ENCODE measurements around the gene EXOSC2.
"Not testable (repeated sequence)": the region's sequence is repeated elsewhere in the genome, so short reads cannot be mapped to it uniquely, and the experiment has no call there.

EXOSC2 gene

DNA sequence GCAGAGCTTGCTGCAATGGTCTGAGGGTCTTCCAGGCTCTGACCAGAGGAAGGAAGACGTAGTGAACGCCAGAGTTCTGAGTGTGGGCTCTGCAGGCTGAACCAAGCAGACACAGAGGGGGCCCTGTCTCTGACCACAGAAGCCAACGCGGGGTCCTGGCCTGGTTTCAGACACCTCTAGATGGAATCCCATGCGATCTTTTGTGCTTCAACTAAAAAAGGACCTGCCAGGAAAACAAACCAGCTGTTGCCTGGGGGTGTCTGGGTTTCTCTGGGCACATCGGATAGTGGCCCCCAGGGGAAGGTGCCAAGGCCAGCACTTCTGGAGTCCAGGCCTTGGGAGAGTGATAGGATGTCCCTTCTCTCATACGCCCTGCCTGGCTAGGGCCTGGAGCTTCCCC, 16.3 kb upstream of the EXOSC2 start:
- TF ChIP-seq, protein P1, sequence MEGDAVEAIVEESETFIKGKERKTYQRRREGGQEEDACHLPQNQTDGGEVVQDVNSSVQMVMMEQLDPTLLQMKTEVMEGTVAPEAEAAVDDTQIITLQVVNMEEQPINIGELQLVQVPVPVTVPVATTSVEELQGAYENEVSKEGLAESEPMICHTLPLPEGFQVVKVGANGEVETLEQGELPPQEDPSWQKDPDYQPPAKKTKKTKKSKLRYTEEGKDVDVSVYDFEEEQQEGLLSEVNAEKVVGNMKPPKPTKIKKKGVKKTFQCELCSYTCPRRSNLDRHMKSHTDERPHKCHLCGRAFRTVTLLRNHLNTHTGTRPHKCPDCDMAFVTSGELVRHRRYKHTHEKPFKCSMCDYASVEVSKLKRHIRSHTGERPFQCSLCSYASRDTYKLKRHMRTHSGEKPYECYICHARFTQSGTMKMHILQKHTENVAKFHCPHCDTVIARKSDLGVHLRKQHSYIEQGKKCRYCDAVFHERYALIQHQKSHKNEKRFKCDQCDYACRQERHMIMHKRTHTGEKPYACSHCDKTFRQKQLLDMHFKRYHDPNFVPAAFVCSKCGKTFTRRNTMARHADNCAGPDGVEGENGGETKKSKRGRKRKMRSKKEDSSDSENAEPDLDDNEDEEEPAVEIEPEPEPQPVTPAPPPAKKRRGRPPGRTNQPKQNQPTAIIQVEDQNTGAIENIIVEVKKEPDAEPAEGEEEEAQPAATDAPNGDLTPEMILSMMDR (IDR thresholded peaks at IDR 0.05; ENCODE audit: insufficient read depth, missing control alignments): no peak
- FAIRE-seq: no peak
- no peak for DNase-seq (ENCODE audit: insufficient read length, low spot score)

DNA sequence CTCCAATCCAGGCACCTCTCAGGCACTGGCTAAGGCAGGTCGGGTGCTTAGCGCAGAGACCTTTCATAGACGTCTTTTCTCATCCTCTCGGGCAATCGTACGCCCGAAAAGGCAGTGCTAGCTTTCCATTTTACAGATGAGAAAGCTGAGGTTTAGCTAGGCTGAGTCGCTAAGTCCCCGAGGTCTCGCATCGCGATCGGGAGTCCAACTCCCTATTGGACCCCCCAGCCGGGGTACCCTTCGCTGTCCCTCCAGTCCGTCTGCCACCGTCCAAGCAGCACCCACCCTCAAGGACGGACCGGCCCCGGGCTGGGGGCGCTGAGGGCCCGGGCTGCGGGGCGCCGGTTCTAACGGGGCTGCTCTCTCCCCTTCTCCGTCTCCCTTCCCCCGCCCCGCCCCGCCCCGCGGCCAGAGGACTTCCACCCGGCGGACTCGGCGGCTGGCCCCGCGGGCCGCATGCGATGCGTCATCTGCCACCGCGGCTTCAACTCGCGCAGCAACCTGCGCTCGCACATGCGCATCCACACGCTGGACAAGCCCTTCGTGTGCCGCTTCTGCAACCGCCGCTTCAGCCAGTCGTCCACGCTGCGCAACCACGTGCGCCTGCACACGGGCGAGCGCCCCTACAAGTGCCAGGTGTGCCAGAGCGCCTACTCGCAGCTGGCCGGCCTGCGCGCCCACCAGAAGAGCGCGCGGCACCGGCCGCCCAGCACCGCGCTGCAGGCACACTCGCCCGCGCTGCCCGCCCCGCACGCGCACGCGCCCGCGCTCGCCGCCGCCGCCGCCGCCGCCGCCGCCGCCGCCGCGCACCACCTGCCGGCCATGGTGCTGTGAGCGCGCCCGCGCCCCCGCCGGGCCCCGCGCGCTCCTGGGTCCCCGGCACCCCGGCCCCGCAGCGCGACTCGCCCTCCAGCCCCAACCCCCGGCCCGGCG, 12.5 kb upstream of the EXOSC2 start:
- peak; percentile 89 for DNase-seq (ENCODE audit: insufficient read length, low spot score)
- no peak for FAIRE-seq
- TF ChIP-seq, protein P1 (IDR thresholded peaks at IDR 0.05; ENCODE audit: insufficient read depth, missing control alignments): no peak

DNA sequence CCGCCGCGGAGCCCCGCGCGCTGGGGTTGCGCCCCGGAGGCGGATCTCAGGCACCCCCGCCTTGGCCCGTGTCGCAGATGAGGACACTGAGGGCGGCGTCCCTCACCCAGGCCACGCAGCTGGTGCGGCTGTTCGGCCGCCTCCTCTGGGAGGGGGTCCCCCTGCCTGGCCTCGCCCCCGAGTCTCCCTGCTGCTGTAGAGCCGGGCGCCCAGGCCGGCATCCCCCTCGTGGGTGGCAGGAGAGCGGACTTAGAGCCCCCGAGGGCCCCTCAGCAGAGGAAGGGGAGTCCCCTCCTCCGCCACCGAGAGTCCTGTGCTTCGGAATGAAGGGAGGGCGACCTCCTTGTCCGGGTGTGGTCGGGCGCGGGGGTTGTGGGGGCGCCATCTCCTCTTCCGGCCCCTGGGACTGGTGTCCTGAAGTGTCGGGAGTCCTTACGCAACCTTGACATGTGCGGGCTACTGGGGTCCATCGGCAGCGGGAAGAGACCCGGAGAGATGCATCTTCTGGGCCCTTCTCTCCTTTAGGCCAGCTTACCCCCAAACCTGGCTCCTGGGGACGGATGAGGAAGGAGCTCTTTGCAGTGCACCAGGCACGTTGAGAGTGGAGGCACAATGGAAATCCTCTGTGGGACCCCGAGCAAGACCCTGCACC, 11.7 kb upstream of the EXOSC2 start:
- TF ChIP-seq, protein P1 (IDR thresholded peaks at IDR 0.05; ENCODE audit: insufficient read depth, missing control alignments): no peak
- no peak for DNase-seq (ENCODE audit: insufficient read length, low spot score)
- no peak for FAIRE-seq

DNA sequence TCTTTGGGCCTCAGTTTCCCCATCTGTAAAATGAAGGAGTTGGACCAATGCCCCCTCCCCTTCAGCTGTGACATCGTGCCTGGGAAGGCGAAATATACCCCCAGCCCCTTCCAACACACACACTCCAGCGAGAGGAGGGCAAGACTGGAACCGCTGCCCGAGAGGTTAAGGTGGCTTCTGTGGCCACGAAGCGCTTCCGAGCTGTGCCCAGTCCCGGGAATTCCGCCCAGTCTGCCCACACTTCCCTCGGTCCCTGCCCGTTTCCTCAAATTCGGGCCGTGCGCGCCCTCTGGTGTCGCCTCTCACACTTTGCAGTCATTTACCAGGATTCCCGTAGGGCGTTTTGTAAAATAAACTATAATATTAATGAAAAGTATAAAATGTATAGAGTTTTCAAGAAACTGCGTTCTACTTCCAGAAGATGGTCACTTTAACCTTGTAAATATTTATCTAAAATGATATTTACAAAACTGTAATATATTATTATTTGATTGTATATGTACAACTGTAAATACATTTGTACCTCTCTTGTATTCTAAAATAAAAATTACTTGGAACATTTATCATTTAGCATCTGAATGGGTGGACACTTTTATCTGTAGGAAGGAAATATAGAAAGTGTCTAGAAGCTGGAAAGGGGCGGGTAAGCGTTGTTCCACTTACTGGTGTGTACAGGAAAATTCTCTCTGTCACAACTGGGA, 11.0 kb upstream of the EXOSC2 start:
- FAIRE-seq (no peak), DNase-seq (ENCODE audit: insufficient read length, low spot score) (peak; percentile 65)
- TF ChIP-seq, protein P1 (IDR thresholded peaks at IDR 0.05; ENCODE audit: insufficient read depth, missing control alignments): peak; percentile 87

DNA sequence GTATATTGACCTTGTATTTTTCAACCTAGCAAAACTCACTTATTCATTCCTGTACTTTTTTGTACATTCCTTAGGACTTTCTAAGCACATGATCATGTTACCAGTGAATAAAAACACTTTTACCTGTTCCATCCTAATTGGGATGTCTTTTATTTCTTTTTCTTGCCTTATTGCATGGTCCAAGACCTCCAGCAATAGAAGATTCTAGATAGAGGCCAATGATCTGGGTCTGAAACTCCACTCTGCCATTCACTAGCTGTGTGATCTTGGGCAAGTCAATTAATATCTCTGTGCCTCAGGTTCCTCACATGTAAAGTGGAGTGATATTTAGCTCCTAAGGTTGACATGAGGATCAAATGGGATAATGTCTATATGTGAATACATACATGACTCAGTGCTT, 8.5 kb upstream of the EXOSC2 start:
- no peak for DNase-seq (ENCODE audit: insufficient read length, low spot score)
- no peak for FAIRE-seq
- TF ChIP-seq, protein P1 (IDR thresholded peaks at IDR 0.05; ENCODE audit: insufficient read depth, missing control alignments): no peak

DNA sequence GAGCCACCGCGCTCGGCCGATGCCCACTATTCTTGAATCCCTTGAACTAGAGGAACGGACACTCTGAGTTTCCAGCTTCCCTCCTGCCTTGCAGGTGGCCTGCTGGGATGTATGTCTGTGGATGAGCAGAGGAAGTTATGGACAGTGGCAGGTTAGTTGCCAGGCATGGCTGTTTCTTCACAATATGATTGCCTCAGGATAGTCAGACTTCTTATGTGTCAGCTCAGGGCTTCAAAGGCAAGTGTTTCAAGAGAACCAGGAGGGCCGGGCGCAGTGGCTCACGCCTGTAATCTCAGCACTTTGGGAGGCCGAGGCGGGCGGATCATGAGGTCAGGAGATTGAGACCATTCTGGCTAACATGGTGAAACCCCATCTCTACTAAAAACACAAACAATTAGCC, 7.6 kb upstream of the EXOSC2 start:
- not testable (repeated sequence) for FAIRE-seq

DNA sequence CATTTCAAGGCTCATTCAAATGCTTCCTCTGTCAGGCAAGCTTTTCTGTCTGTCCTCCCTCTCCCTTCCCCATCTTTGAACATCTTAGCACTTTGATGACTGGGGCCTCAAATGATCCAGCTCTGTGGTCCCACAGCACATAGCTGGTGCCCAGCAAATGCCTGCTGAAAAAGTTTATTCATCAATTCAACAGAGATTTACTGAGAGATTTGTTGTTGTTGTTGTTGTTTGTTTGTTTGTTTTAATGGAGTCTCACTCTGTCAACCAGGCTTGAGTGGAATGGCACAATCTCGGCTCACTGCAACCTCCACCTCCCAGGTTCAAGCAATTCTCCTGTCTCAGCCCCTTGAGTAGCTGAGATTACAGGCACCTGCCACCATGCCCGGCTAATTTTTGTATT, 6.0 kb upstream of the EXOSC2 start:
- TF ChIP-seq, protein P1 (IDR thresholded peaks at IDR 0.05; ENCODE audit: insufficient read depth, missing control alignments): no peak
- no peak for DNase-seq (ENCODE audit: insufficient read length, low spot score)
- FAIRE-seq: no peak

More for the DNA sequence above, 7.6 kb upstream of the EXOSC2 start:
- DNase-seq (ENCODE audit: insufficient read length, low spot score): not testable (repeated sequence)
